Astrocyte (in vitro differentiated cells and primary cell): ENCODE results near the gene PPP1R13B. TPM values are rescaled to one million over a fixed set of nuclear protein-coding genes. Genes with fewer than 3 reads are reported as not detected.

Experiments used
- DNase-seq: peaks from one replicate; pipeline ENCODE4 v3.0.0-alpha.2; 2010; ENCODE audit warnings: low read depth
- FAIRE-seq: peaks from 2 replicates; lab custom pipeline; 2011; peaks lifted over from hg19 to GRCh38; lab: Jason Lieb, UNC
- H2AFZ ChIP-seq: 2 replicates; pipeline ENCODE4 v1.6.0; 2012; ENCODE audit warnings: low read depth, low read length, inconsistent platforms
- H3K27ac ChIP-seq: 2 replicates; pipeline ENCODE4 v1.5.1; 2011; ENCODE audit warnings: low read depth, low read length, inconsistent platforms
- H3K27me3 ChIP-seq: 2 replicates; pipeline ENCODE4 v1.6.0; 2011; ENCODE audit warnings: low read length, inconsistent platforms; ENCODE audit not compliant: insufficient read depth
- H3K36me3 ChIP-seq: 2 replicates; pipeline ENCODE4 v1.5.1; 2011; ENCODE audit warnings: low read length, inconsistent platforms; ENCODE audit not compliant: insufficient read depth
- H3K4me1 ChIP-seq: 2 replicates; pipeline ENCODE4 v1.5.1; 2011; ENCODE audit warnings: low read length, inconsistent platforms; ENCODE audit not compliant: insufficient read depth
- H3K4me2 ChIP-seq: 2 replicates; pipeline ENCODE4 v1.6.0; 2012; ENCODE audit warnings: low read length, inconsistent platforms
- H3K4me3 ChIP-seq: 2 replicates; pipeline ENCODE4 v1.5.1; 2011; ENCODE audit warnings: low read depth, mild to moderate bottlenecking, low read length, inconsistent platforms; ENCODE audit not compliant: insufficient read depth
- H3K79me2 ChIP-seq: 2 replicates; pipeline ENCODE4 v1.6.0; 2012; ENCODE audit warnings: mild to moderate bottlenecking, low read length, inconsistent platforms; ENCODE audit not compliant: insufficient read depth
- H3K9ac ChIP-seq: 2 replicates; pipeline ENCODE4 v1.6.0; 2012; ENCODE audit warnings: mild to moderate bottlenecking, low read length, inconsistent platforms
- H3K9me3 ChIP-seq: 2 replicates; pipeline ENCODE4 v1.5.1; 2012; ENCODE audit warnings: low read depth, mild to moderate bottlenecking, low read length, inconsistent platforms; ENCODE audit not compliant: insufficient read depth
- H4K20me1 ChIP-seq: 2 replicates; pipeline ENCODE4 v1.6.0; 2012; ENCODE audit warnings: low read length, inconsistent platforms; ENCODE audit not compliant: insufficient read depth
- H3K27ac Mint-ChIP-seq: one replicate; pipeline ENCODE4 v1.8.0; 2021; ENCODE audit warnings: mild to moderate bottlenecking, mixed read lengths; ENCODE audit not compliant: unreplicated experiment
- H3K27me3 Mint-ChIP-seq: one replicate; pipeline ENCODE4 v1.8.0; 2021; ENCODE audit warnings: low read depth, mixed read lengths; ENCODE audit not compliant: unreplicated experiment
- H3K36me3 Mint-ChIP-seq: one replicate; pipeline ENCODE4 v1.8.0; 2021; ENCODE audit warnings: low read depth, mixed read lengths; ENCODE audit not compliant: unreplicated experiment
- H3K4me1 Mint-ChIP-seq: one replicate; pipeline ENCODE4 v1.8.0; 2021; ENCODE audit warnings: low read depth, mixed read lengths; ENCODE audit not compliant: unreplicated experiment
- H3K4me3 Mint-ChIP-seq: one replicate; pipeline ENCODE4 v1.8.0; 2021; ENCODE audit warnings: mild to moderate bottlenecking, moderate library complexity, mixed read lengths; ENCODE audit not compliant: unreplicated experiment
- H3K9me3 Mint-ChIP-seq: one replicate; pipeline ENCODE4 v1.8.0; 2021; ENCODE audit warnings: mild to moderate bottlenecking, mixed read lengths; ENCODE audit not compliant: unreplicated experiment
- CTCF ChIP-seq: IDR thresholded peaks from 2 replicates; pipeline ENCODE4 v1.5.1; 2011; ENCODE audit warnings: low read depth, mild to moderate bottlenecking, inconsistent platforms, low read length, moderate library complexity; ENCODE audit not compliant: insufficient read depth
- EZH2 ChIP-seq: IDR thresholded peaks from 2 replicates; pipeline ENCODE4 v1.6.1; 2012; ENCODE audit warnings: mild to moderate bottlenecking, low read length, inconsistent platforms; ENCODE audit not compliant: insufficient read depth
- total RNA-seq: library from RNA; stranded (reverse); gene quantifications from 2 replicates; pipeline ENCODE4 v1.2.1, GENCODE V29; 2021

PPP1R13B gene
- total RNA-seq, 1 donor from 2014 or later: 7.0 TPM

- peaks cover 2% of the 10 kb centered on the region for H3K36me3 Mint-ChIP-seq
- Histone ChIP-seq H3K4me1 (no peaks in the 10 kb centered on the region), H3K9ac (no peak overlapping the region)
Observed at GRCh38 chr14:103836976-103837725, 10.2 kb downstream of the PPP1R13B start.

GRCh38 chr14:103834956-103835355, 12.4 kb downstream of the PPP1R13B start:
- Mint-ChIP-seq H3K9me3 (no peaks in the 10 kb centered on the region), H3K27me3 (no peaks in the 10 kb centered on the region), H3K27ac (no peak overlapping the region), H3K4me1 (no peaks in the 10 kb centered on the region), H3K36me3 (peaks cover 2% of the 10 kb centered on the region), H3K4me3 (no peak overlapping the region)
- Histone ChIP-seq H4K20me1 (peaks cover 10% of the 10 kb centered on the region), H3K27ac (no peak overlapping the region), H2AFZ (no peak overlapping the region), H3K9ac (no peak overlapping the region), H3K36me3 (no peaks in the 10 kb centered on the region), H3K27me3 (no peaks in the 10 kb centered on the region), H3K4me2 (no peak overlapping the region), H3K9me3 (no peaks in the 10 kb centered on the region), H3K4me3 (no peak overlapping the region), H3K4me1 (no peaks in the 10 kb centered on the region), H3K79me2 (no peaks in the 10 kb centered on the region)
- DNase-seq (no peak), FAIRE-seq (no peak)
- no peak for TF ChIP-seq CTCF
- no peak for TF ChIP-seq EZH2

More at GRCh38 chr14:103836976-103837725, 10.2 kb downstream of the PPP1R13B start:
- no peak overlapping the region for H3K4me3 Mint-ChIP-seq
- Histone ChIP-seq H3K79me2 (no peaks in the 10 kb centered on the region), H2AFZ (no peak overlapping the region), H3K9me3 (no peaks in the 10 kb centered on the region), H3K4me3 (no peak overlapping the region), H3K27me3 (no peaks in the 10 kb centered on the region), H3K27ac (no peak overlapping the region), H3K36me3 (no peaks in the 10 kb centered on the region), H4K20me1 (peaks cover 10% of the 10 kb centered on the region), H3K4me2 (no peak overlapping the region)
- TF ChIP-seq CTCF: no peak
- no peak for TF ChIP-seq EZH2
- H3K4me1 Mint-ChIP-seq: no peaks in the 10 kb centered on the region
- no peaks in the 10 kb centered on the region for H3K9me3 Mint-ChIP-seq
- DNase-seq (no peak), FAIRE-seq (no peak)
- H3K27me3 Mint-ChIP-seq: no peaks in the 10 kb centered on the region
- H3K27ac Mint-ChIP-seq: no peak overlapping the region

GRCh38 chr14:103833711-103834110, 13.7 kb downstream of the PPP1R13B start:
- no peak overlapping the region for H3K4me3 Mint-ChIP-seq
- FAIRE-seq (no peak), DNase-seq (no peak)
- Histone ChIP-seq H2AFZ (no peak overlapping the region), H4K20me1 (peaks cover 10% of the 10 kb centered on the region), H3K79me2 (no peaks in the 10 kb centered on the region), H3K27ac (no peak overlapping the region), H3K9me3 (no peaks in the 10 kb centered on the region), H3K4me1 (no peaks in the 10 kb centered on the region), H3K4me3 (no peak overlapping the region), H3K9ac (no peak overlapping the region), H3K27me3 (no peaks in the 10 kb centered on the region), H3K4me2 (no peak overlapping the region), H3K36me3 (no peaks in the 10 kb centered on the region)
- H3K27me3 Mint-ChIP-seq: no peaks in the 10 kb centered on the region
- H3K4me1 Mint-ChIP-seq: no peaks in the 10 kb centered on the region
- TF ChIP-seq CTCF: no peak
- H3K27ac Mint-ChIP-seq: no peak overlapping the region
- no peaks in the 10 kb centered on the region for H3K9me3 Mint-ChIP-seq
- H3K36me3 Mint-ChIP-seq: no peaks in the 10 kb centered on the region
